GM13976 (cell line): Measurements from ENCODE around the gene PHF14.

Source experiments
- DNase-seq: peaks from one replicate; pipeline ENCODE4 v3.0.0; 2012; ENCODE audit warnings: low spot score
- in situ Hi-C: fragments of 300-500 bp; cut with MboI; formaldehyde crosslinking; loops from one replicate; pipeline ENCODE4 v1.12.0; 2022; ENCODE audit warnings: low sequenced_read_pairs, mixed read lengths, inconsistent platforms; ENCODE audit not compliant: unreplicated experiment
- TF ChIP-seq, protein P1 (sequence below): IDR thresholded peaks from 2 replicates; pipeline ENCODE4 v1.5.1; 2012; ENCODE audit warnings: borderline replicate concordance, mild to moderate bottlenecking; ENCODE audit not compliant: insufficient read depth; ENCODE audit errors: extremely low read depth, missing control alignments, control extremely low read depth

The PHF14 gene

DNA sequence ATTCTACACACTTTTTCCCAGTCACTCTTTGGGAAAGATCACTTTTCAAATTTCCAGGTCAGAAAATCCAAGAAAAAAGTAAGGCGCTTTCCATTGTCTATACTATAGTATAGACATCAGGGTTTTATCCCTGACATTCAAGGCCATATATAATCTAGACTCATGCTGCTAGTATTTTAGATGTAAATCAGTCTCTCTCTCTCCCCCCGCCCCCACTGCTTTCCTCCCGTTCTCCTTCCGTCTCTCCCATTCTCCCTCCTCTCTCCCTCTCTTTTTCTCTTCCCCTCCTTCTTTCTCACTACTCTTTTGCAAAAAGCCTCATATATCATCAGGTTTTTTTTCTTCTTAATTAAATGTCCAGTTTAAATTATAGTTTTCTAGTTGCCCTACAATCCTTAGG lies 154.8 kb downstream of the PHF14 start:
- DNase-seq, result no peak
- in situ Hi-C loops, result no loop called here
- TF ChIP-seq, protein P1, sequence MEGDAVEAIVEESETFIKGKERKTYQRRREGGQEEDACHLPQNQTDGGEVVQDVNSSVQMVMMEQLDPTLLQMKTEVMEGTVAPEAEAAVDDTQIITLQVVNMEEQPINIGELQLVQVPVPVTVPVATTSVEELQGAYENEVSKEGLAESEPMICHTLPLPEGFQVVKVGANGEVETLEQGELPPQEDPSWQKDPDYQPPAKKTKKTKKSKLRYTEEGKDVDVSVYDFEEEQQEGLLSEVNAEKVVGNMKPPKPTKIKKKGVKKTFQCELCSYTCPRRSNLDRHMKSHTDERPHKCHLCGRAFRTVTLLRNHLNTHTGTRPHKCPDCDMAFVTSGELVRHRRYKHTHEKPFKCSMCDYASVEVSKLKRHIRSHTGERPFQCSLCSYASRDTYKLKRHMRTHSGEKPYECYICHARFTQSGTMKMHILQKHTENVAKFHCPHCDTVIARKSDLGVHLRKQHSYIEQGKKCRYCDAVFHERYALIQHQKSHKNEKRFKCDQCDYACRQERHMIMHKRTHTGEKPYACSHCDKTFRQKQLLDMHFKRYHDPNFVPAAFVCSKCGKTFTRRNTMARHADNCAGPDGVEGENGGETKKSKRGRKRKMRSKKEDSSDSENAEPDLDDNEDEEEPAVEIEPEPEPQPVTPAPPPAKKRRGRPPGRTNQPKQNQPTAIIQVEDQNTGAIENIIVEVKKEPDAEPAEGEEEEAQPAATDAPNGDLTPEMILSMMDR, result no peak

DNA sequence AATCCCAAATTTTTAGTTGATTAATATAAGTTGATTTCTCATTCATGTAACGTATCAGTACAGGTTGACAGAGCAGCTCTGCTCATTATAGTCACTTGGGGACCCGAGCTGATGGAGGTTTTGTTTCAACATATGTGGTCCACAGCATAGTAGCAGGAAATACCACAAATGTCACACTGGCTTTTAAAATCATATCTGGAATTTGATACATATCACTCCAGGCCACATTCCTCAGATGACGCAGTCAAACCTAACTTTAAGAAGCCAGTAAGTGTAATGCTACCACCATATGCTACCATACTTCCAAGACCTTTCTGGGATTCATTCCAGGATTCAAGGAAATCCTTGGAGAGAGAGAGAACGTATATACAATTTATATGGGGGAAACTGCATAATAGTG lies 156.3 kb downstream of the PHF14 start:
- in situ Hi-C loops, result no loop called here
- no peak for DNase-seq
- TF ChIP-seq, protein P1, result no peak

DNA sequence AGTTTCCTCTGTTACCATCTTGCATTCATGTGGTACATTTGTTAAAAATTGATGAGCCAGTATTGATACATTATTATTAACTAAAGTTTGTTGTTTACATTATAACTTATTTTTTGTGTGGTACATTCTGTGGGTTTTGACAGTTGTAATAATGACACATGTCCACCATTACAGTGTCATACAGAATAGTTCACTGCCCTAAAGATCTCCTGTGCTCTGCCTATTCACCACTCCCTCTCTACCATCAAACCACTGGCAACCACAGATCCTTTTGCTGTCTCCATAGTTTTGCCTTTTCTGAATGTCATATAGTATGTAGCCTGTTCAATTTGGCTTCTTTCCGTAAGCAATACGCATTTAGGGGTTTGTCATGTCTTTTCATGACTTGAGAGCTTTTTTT lies 156.9 kb downstream of the PHF14 start:
- in situ Hi-C loops, result no loop called here
- TF ChIP-seq, protein P1, result no peak
- DNase-seq, result no peak

DNA sequence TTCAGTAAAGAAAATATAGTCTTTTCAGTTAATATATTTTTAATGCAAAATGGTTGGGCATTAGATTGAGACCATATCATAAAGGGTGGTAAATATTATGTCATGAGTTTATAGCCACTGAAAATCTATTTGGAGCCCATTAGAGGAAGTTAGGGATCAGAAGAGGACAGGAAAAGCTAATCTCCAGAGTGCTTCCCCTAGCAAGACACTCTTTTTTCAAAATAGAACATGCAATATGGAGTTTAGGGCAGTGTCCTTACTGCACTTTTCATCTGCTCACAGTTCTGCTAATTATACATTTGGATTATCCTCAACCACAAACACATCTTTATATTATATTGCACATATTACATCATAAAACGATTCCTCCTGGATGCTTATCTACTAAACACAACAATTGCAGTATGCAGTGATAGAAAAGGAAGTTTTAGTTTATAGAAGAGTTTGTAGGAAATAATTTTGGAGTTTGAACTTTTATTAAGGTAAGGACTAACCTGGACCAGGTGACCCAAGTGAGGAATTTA lies 159.8 kb downstream of the PHF14 start:
- in situ Hi-C loops, result no loop called here
- TF ChIP-seq, protein P1, result no peak
- DNase-seq, result no peak

DNA sequence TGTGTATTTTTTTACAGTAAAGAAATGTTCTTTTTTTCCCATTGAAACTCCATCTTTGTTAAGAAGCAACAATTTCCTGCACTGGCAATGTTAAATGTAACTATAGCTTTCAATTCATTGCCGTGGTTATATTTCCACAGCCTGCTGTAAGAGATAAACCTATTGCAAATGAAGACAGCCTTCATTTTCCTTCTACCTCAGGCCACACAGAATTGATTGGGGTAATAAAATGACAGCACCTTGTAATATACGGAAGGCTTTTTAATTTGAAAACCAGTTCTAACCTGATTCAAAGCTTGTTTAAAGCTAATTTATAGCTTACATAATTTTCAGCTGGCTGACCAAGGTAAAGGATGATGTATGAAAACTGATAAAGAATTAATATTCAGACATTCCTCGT lies 161.9 kb downstream of the PHF14 start:
- TF ChIP-seq, protein P1, result no peak
- DNase-seq, result no peak
- in situ Hi-C loops, result no loop called here

DNA sequence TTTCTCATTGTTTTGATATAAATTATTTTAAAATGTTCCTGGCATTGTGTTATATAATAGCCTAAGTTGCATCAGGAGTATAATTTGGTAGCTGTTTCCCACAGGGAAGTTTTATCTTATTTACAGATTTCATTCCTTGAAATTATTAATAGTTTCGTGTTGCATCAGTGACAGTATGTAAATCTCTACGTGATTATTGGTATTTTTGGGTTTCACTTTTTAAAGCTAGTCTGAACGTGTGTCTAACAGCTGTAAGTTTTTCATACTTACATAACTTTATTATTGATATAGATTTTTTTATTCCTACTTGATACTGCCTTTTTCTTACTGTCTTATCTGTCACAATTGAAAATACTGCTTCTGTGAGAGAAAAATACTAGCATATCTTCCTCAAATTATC lies 167.9 kb downstream of the PHF14 start:
- TF ChIP-seq, protein P1, result no peak
- in situ Hi-C loops, result no loop called here

DNA sequence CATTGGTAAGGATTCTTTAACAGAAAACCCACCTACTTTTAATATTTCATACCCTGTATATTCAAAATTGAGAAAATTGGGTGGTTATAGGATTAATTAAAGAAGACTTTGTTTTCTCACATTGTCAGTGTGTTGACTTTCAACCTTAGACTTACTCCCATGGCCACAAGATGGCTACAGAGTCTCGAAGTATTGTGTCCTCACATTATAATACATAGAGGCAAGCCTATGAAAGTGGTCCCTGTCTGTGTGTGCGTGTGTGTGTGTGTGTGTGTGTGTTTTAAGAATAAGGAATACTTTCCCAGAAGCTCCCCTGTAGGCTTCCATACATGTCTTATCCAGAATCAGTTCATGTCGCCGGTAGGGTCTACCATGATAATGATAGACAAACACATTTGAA lies 180.0 kb downstream of the PHF14 start:
- TF ChIP-seq, protein P1, result no peak
- in situ Hi-C loops, result no loop called here
- no peak for DNase-seq

More for the DNA sequence above, 167.9 kb downstream of the PHF14 start:
- no peak for DNase-seq
